Panc1 (cell line): ENCODE data around the gene DIS3L2. TPM values are rescaled to one million over a fixed set of nuclear protein-coding genes. Genes with fewer than 3 reads are reported as not detected.

ENCODE experiments used
- ATAC-seq: fragments of 200-7000 bp; cut with Tn5 transposase; 2 replicates; pipeline ENCODE4 v1.9.1; 2020; ENCODE audit warnings: mild to moderate bottlenecking, moderate library complexity
- BruUV-seq: library from RNA; stranded (reverse); fragments of 400-500 nt; replicated peaks from 2 replicates; lab custom pipeline; 2021; lab: Mats Ljungman, UMichigan
- CTCF ChIA-PET: fragments of 300-600 bp; sonication (Branson Sonifier 250); formaldehyde crosslinking; loops from one replicate; lab custom pipeline; 2022; ENCODE audit warnings: antibody characterized with exemption; lab: Charles Lee
- POLR2A ChIA-PET: fragments of 300-600 bp; sonication (Branson Sonifier 250); formaldehyde crosslinking; loops from one replicate; lab custom pipeline; 2022; ENCODE audit warnings: antibody characterized with exemption; lab: Charles Lee
- DNase-seq: peaks from one replicate; pipeline ENCODE4 v3.0.0-alpha.2; 2010; ENCODE audit warnings: low read depth, low spot score
- H3K27ac ChIP-seq: 2 replicates; pipeline ENCODE4 v1.5.1; 2011; ENCODE audit warnings: mild to moderate bottlenecking, low read length, inconsistent platforms
- H3K27me3 ChIP-seq: fragments of 200-500 bp; sonication (Bioruptor generic); 2 replicates; pipeline ENCODE4 v1.6.0; 2014; ENCODE audit warnings: low read length, inconsistent platforms; ENCODE audit not compliant: control insufficient read depth, insufficient read depth
- H3K36me3 ChIP-seq: fragments of 200-500 bp; sonication (Bioruptor generic); 2 replicates; pipeline ENCODE4 v1.5.1; 2014; ENCODE audit warnings: inconsistent platforms, mild to moderate bottlenecking, low read length, moderate library complexity; ENCODE audit not compliant: control insufficient read depth, insufficient read depth
- H3K4me1 ChIP-seq: 2 replicates; pipeline ENCODE4 v1.5.1; 2011; ENCODE audit warnings: inconsistent platforms, mild to moderate bottlenecking, low read length, moderate library complexity; ENCODE audit not compliant: control insufficient read depth, insufficient read depth
- H3K4me3 ChIP-seq, 2 experiments: 2 replicates each; pipeline ENCODE4 v1.5.1; 2011 to 2012; ENCODE audit warnings: low read depth in 2 of 2, low read length in 2 of 2, mild to moderate bottlenecking in 2 of 2, inconsistent platforms in 1 of 2, moderate library complexity in 1 of 2
- H3K9me3 ChIP-seq: fragments of 200-500 bp; sonication (Bioruptor generic); 2 replicates; pipeline ENCODE4 v1.5.1; 2014; ENCODE audit warnings: low read depth, mild to moderate bottlenecking, inconsistent platforms, low read length, moderate library complexity; ENCODE audit not compliant: control insufficient read depth, insufficient read depth
- CTCF ChIP-seq: fragments of 450-650 bp; IDR thresholded peaks from 2 replicates; pipeline ENCODE4 v1.5.1; 2017; ENCODE audit warnings: mild to moderate bottlenecking
- POLR2AphosphoS5 ChIP-seq: IDR thresholded peaks from 2 replicates; pipeline ENCODE4 v1.6.1; 2012; ENCODE audit warnings: mild to moderate bottlenecking, low read depth, low read length, moderate library complexity
- REST ChIP-seq, 2 experiments: IDR thresholded peaks; 2 replicates each; pipeline ENCODE4 v1.6.1; 2011 to 2012; ENCODE audit warnings: low read depth in 2 of 2, control low read depth in 1 of 2, low read length in 1 of 2, mild to moderate bottlenecking in 1 of 2, moderate library complexity in 1 of 2; ENCODE audit not compliant: insufficient read depth in 1 of 2
- SIN3A ChIP-seq: IDR thresholded peaks from 2 replicates; pipeline ENCODE4 v1.6.1; 2012; ENCODE audit warnings: low read depth, mild to moderate bottlenecking, low read length, moderate library complexity, borderline replicate concordance; ENCODE audit not compliant: insufficient read depth
- TCF7L2 ChIP-seq: IDR thresholded peaks from 2 replicates; pipeline ENCODE4 v1.6.1; 2011; ENCODE audit warnings: mild to moderate bottlenecking, low read depth, low read length, inconsistent platforms
- in situ Hi-C: cut with HindIII; loops from 2 replicates; pipeline ENCODE4 v1.10.0; 2016; ENCODE audit warnings: low sequenced_read_pairs, low pct_unique_long_range_greater_than_20kb
- intact Hi-C: fragments of 100-400 bp; cut with micrococcal nuclease; formaldehyde crosslinking; loops from one replicate; pipeline ENCODE4 v1.10.0; 2022; ENCODE audit not compliant: unreplicated experiment
- total RNA-seq: library from RNA; stranded (reverse); gene quantifications from one replicate; pipeline ENCODE4 v1.2.1, GENCODE V29; 2021; ENCODE audit not compliant: unreplicated experiment

The DIS3L2 gene
- total RNA-seq, 1 experiment from 2014 or later, result 28.1 TPM

GRCh38 chr2:232190796-232191195, 229.3 kb downstream of the DIS3L2 start:
- H3K36me3 ChIP-seq, result no peaks in the 10 kb centered on the region; the same call in 1 of the 2 replicates
- CTCF ChIA-PET, result no interaction called here
- H3K27me3 ChIP-seq, result no peaks in the 10 kb centered on the region
- TF ChIP-seq SIN3A (no peak), REST (IDR thresholded peaks at IDR 0.05; ENCODE audit: insufficient read depth in 1 of 2, low read depth in 2 of 2, low read length in 1 of 2) (no peak), CTCF (no peak), TCF7L2 (no peak), POLR2AphosphoS5 (no peak)
- ATAC-seq (no peak), DNase-seq (no peak)
- no peak overlapping the region for H3K4me3 ChIP-seq
- in situ Hi-C loops (no loop called here), intact Hi-C loops (no loop called here)
- no peak overlapping the region for H3K27ac ChIP-seq
- no TSS peak for BruUV-seq
- POLR2A ChIA-PET, result no interaction called here
- H3K4me1 ChIP-seq, result no peaks in the 10 kb centered on the region
- H3K9me3 ChIP-seq, result no peaks in the 10 kb centered on the region

- no peak for ATAC-seq
- no peaks in the 10 kb centered on the region; the same call in 1 of the 2 replicates for H3K36me3 ChIP-seq
- BruUV-seq, result no TSS peak
Measured at GRCh38 chr2:232195487-232195886, 234.0 kb downstream of the DIS3L2 start.

More at GRCh38 chr2:232195487-232195886, 234.0 kb downstream of the DIS3L2 start:
- intact Hi-C loops (no loop called here), in situ Hi-C loops (no loop called here)
- TF ChIP-seq POLR2AphosphoS5, result no peak
- no peak for TF ChIP-seq TCF7L2
- no peak for TF ChIP-seq REST (IDR thresholded peaks at IDR 0.05; ENCODE audit: insufficient read depth in 1 of 2, low read depth in 2 of 2, low read length in 1 of 2)
- no peak for TF ChIP-seq SIN3A
- TF ChIP-seq CTCF, result no peak
- CTCF ChIA-PET, result no interaction called here
- DNase-seq, result no peak
- Histone ChIP-seq H3K27me3 (no peaks in the 10 kb centered on the region), H3K9me3 (no peaks in the 10 kb centered on the region), H3K4me1 (no peaks in the 10 kb centered on the region), H3K27ac (no peak overlapping the region), H3K4me3 (no peak overlapping the region)
- POLR2A ChIA-PET, result no interaction called here
